HG03097 (cell line): ENCODE results near the gene ABHD8.

Source experiments
- ATAC-seq: cut with Tn5 transposase; IDR thresholded peaks from one replicate; pipeline ENCODE4 v1.9.1; 2021; ENCODE audit not compliant: unreplicated experiment, low FRiP score

ABHD8 gene

GRCh38 chr19:17334414-17335409 is 31.5 kb upstream of the ABHD8 start, which contains the start of gene ANO8:
ANO8 (minus strand) TSS chr19:17334855; CDS start chr19:17334670, 185 bp downstream.
- ATAC-seq: peak; percentile 50

GRCh38 chr19:17333611-17334413 is 30.6 kb upstream of the ABHD8 start:
- no peak for ATAC-seq

DNA sequence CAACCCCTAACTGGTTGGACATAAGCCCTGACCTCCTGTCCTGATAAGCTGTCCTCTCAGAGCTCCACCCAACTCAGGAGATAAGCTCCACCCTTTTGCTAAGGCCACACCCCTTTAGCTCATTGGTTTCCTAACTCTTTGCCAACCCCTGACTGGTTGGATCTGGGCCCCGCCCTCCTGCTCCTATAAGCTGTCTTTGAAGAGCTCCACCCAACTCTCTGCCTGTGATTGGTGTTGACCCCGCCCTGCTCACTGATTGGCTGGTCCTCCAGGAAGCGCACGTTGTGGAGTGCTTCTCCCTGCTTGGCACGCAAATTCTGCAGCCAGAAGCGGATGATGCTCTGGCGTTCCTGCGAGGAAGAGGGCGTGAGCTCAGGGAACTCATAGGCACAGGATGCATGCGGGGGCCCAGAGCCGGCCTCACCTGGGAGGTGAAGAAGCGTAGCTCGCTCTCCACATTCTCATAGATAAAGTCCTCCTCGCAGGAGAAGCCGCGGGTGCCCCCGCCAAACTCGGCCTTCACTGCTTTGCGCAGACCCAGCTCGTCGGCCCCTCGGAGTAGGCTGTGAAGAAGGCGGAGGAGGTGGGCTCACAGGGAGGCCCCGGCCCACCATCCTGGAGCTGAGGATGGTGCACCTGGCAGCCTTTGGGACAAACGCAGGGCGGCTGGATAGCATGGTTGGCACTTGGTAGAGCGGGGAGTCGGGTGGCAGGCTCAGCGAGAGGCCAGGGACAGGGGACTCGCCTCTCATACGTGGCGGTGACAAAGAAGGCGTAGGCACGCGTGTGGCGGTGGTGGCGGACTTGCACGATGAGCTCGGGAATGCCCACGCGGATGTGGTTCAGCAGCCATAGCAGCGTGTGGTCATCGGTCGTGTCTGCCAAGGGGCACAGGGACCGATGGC is 29.7 kb upstream of the ABHD8 start:
- no peak for ATAC-seq

DNA sequence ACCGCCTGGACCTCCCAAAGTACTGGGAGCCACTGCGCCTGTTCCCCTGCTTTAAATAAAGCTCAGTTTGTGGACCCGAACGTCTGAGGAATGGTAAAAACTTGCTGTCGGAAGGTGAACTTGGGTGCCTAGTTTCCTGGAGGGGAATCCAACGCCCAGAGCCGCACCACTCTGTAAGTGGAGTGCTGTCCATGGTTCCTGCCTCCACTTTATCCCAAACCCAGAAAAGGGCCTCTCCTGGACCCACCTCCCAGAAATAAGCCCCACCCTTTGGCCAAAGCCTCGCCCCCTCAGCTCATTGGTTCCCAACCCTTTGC is 29.1 kb upstream of the ABHD8 start:
- ATAC-seq: no peak

GRCh38 chr19:17331045-17331558 is 27.9 kb upstream of the ABHD8 start:
- no peak for ATAC-seq

GRCh38 chr19:17330262-17331044 is 27.2 kb upstream of the ABHD8 start:
- no peak for ATAC-seq

DNA sequence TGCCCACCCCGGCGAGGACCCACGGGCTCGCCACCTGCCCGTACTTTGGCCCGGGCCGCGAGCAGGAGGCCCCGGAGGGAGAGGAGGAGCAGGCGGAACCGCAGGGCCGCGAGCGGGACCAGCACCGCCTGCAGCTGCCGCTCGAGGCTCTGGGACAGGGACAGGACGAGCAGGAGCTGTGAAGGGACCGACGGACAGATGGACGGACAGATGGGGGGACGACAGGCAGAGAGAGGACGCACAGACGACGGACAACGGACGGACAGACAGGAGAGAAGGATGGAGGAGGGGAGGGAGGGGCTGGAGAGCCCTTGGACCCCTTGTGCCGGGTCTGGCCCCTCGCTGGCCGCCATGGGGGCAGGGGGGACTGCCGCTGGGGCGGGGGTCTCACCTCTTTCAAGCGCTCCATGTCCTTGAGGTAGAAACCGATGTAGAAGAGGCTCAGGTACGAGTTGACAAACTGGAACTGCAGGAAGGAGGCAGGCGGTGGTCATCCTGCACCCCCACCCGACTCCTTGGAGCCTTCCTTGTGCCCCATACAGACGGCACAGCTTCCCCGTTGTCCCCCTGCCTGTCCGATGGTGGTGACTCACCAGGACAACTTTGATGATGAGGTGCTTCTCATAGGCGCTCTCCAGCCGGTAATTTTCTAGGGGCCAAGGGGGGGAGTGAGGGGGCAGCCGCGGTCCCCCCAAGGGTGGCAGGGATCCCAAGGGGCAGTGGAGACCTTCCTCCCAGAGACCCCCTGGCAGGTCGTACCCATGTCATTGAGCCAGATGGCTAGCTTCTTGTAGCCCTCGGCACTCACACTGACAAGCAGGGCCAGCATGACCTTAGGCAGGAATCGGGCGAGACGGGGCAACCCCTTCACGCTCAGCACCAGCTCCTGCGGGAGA is 26.4 kb upstream of the ABHD8 start:
- no peak for ATAC-seq

- no peak for ATAC-seq
Observed at GRCh38 chr19:17328517-17329365, 25.5 kb upstream of the ABHD8 start.

GRCh38 chr19:17327654-17328516 is 24.7 kb upstream of the ABHD8 start:
- no peak for ATAC-seq

DNA sequence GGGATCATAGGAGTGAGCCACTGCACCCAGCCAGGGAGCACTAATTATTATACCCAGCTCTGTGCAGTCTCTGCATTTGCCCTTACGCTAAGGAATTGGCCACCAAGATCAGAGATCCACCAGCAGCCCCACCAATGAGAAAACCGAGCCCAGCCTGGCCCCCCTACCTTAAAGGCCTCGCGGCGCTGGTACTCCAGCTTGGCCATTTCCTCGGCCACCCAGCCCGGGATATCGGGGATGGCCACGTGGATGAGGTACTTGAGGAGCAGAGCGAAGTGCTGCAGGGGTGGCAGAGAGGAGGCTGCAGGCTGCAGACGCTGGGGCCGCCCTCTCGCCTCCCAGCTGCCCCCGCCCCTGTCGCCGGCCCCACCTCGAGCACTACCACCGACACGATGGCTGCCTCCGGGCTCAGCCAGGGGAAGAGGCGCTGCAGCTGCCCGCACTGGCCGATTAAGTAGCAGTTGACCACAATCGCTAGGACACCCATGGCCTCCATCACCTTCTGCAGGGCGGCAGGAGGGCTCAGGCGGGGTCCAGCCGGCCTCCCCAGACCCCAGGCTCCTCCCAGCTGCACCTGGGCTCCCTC is 23.9 kb upstream of the ABHD8 start:
- no peak for ATAC-seq

DNA sequence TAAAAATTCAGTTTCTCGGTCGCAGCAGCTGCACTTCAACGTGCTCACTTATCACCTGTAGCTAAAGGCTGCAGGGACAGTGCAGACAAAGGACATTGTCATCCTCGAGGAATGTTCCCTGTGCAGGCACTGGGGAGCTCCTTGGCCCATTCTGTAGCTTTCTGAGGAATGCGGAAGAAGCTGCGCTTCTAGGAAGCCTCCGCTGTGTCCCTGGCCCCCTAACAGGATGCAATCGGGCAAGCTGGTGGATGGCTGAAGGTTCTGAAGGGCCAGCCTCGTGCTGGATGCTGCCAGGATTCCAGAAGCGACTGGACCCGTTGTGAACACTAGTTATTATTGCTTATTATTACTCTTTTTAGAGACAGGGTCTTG is 23.4 kb upstream of the ABHD8 start:
- ATAC-seq: no peak

- no peak for ATAC-seq
Observed at GRCh38 chr19:17325881-17326594, 22.8 kb upstream of the ABHD8 start.

DNA sequence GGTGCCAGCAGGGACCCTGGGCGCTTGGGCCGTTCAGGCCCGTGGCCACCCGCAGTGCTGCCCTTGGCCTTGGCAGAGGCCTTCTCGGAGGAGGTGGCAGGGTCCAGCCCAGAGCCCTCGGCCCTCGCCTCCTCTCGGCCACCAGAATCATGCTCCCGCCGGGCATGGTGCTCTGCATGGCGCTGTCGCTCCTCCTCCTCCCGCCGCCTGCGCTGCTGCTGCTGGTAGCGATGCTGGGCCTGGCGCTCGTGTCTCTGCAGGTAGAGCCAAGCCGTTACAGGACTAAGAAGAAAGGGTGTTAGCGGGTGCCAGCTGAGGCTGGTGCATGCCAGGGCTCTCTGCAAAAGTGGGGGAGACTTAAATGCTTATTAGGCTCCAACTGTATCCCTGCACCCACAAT is 21.9 kb upstream of the ABHD8 start:
- no peak for ATAC-seq

DNA sequence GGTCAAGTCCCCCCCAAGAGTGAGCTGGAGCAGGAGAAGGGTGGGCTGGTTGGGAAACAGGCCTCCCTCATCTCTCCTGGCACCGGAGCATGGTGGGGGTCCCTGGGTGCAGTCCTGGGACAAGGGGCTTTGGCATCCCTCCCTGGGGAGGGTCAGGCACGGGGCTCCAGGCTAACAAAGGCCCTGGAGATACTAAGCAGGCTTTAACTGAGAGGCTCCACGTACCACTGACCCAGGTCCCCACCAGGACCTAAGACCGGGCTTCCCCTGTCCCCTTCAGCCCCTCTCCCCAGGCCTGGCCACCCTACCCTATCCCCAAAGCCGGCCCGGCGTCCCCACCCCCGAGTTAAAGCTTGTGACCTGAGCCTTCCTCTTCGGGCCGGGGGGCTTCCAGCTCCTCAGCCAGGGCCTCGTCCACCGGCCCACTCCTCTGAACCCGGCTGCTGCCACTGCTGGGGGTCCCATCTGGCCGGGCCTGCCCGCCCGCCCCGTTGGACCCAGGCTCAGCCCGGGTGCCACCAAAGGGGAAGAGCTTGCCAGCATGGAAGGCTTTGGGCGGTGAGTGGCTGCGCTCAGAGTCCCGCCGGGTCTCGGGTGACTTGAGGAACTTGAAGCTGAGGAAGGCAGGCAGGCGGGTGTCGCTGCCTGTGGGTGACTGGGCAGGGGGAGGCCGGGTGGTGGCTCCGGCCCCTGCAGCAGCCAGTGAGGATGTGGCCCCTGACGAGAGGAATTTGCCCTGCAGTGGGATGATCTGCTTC is 21.3 kb upstream of the ABHD8 start:
- no peak for ATAC-seq

GRCh38 chr19:17323964-17324332 is 20.7 kb upstream of the ABHD8 start:
- no peak for ATAC-seq
